NT2/D1 (cell line): ENCODE data around the gene PKP2.
"Not testable (repeated sequence)": the region's sequence is repeated elsewhere in the genome, so short reads cannot be mapped to it uniquely, and the experiment has no call there.

Experiments used
- DNase-seq: peaks from one replicate; pipeline ENCODE4 v3.0.0-alpha.2; 2011; ENCODE audit warnings: low read depth, low spot score
- H3K27me3 ChIP-seq: 2 replicates; pipeline ENCODE4 v1.6.0; 2011; ENCODE audit warnings: mild to moderate bottlenecking; ENCODE audit not compliant: insufficient read length, insufficient read depth
- H3K36me3 ChIP-seq: 2 replicates; pipeline ENCODE4 v1.6.1; 2011; ENCODE audit warnings: mild to moderate bottlenecking, low read length, mixed read lengths; ENCODE audit not compliant: insufficient read depth, insufficient read length
- H3K4me1 ChIP-seq: 2 replicates; pipeline ENCODE4 v1.5.1; 2011; ENCODE audit not compliant: insufficient read depth, insufficient read length
- H3K4me3 ChIP-seq: 2 replicates; pipeline ENCODE4 v1.5.1; 2011; ENCODE audit warnings: low read depth; ENCODE audit not compliant: insufficient read length
- H3K9ac ChIP-seq: 2 replicates; pipeline ENCODE4 v1.6.0; 2011; ENCODE audit warnings: low read depth; ENCODE audit not compliant: insufficient read length
- H3K9me3 ChIP-seq: 2 replicates; pipeline ENCODE4 v1.5.1; 2011; ENCODE audit warnings: mild to moderate bottlenecking, low read length; ENCODE audit not compliant: insufficient read depth
- SUZ12 ChIP-seq: IDR thresholded peaks from 2 replicates; pipeline ENCODE4 v1.6.1; 2011; ENCODE audit not compliant: insufficient read length, insufficient read depth; ENCODE audit errors: extremely low read depth
- YY1 ChIP-seq: IDR thresholded peaks from 2 replicates; pipeline ENCODE4 v1.6.1; 2011; ENCODE audit not compliant: insufficient read length, insufficient read depth
- ZNF274 ChIP-seq: IDR thresholded peaks from 2 replicates; pipeline ENCODE4 v1.6.1; 2011; ENCODE audit warnings: mild to moderate bottlenecking, low read depth, low read length

PKP2 gene

GRCh38 chr12:32877601-32878459 is 18.7 kb downstream of the PKP2 start:
- Histone ChIP-seq H3K9me3 (no peaks in the 10 kb centered on the region), H3K4me3 (no peak overlapping the region), H3K4me1 (no peaks in the 10 kb centered on the region), H3K9ac (no peak overlapping the region), H3K36me3 (peaks cover 46% of the 10 kb centered on the region), H3K27me3 (no peaks in the 10 kb centered on the region)
- no peak for TF ChIP-seq YY1
- TF ChIP-seq SUZ12: no peak
- no peak for TF ChIP-seq ZNF274
- no peak for DNase-seq

- Histone ChIP-seq H3K9me3 (no peaks in the 10 kb centered on the region), H3K4me3 (no peak overlapping the region), H3K27me3 (no peaks in the 10 kb centered on the region), H3K9ac (no peak overlapping the region), H3K36me3 (peaks cover 56% of the 10 kb centered on the region), H3K4me1 (no peaks in the 10 kb centered on the region)
- TF ChIP-seq SUZ12: no peak
- no peak for TF ChIP-seq YY1
- no peak for TF ChIP-seq ZNF274
- no peak for DNase-seq
Observed at GRCh38 chr12:32876004-32876403, 20.6 kb downstream of the PKP2 start.

- no peak overlapping the region for H3K4me3 ChIP-seq
- no peaks in the 10 kb centered on the region for H3K4me1 ChIP-seq
- no peaks in the 10 kb centered on the region for H3K9me3 ChIP-seq
- TF ChIP-seq YY1 (no peak), SUZ12 (no peak)
- H3K27me3 ChIP-seq: no peaks in the 10 kb centered on the region
- peaks cover 63% of the 10 kb centered on the region for H3K36me3 ChIP-seq
- H3K9ac ChIP-seq: no peak overlapping the region
- DNase-seq: no peak
Observed at GRCh38 chr12:32874975-32875374, 21.6 kb downstream of the PKP2 start.

- DNase-seq: no peak
- no peaks in the 10 kb centered on the region for H3K4me1 ChIP-seq
- no peak overlapping the region for H3K4me3 ChIP-seq
- TF ChIP-seq YY1 (no peak), SUZ12 (no peak)
- H3K27me3 ChIP-seq: no peaks in the 10 kb centered on the region
- no peak overlapping the region for H3K9ac ChIP-seq
- H3K36me3 ChIP-seq: peaks cover 68% of the 10 kb centered on the region
- no peaks in the 10 kb centered on the region for H3K9me3 ChIP-seq
Observed at GRCh38 chr12:32874078-32874477, 22.5 kb downstream of the PKP2 start.

- not testable (repeated sequence) for H3K27me3 ChIP-seq, H3K9ac ChIP-seq, H3K4me1 ChIP-seq, H3K4me3 ChIP-seq, H3K9me3 ChIP-seq, DNase-seq
- H3K36me3 ChIP-seq: peaks cover 69% of the 10 kb centered on the region
Observed at GRCh38 chr12:32872416-32872815, 24.2 kb downstream of the PKP2 start.

- Histone ChIP-seq H3K4me1 (no peaks in the 10 kb centered on the region), H3K36me3 (peaks cover 68% of the 10 kb centered on the region), H3K4me3 (no peak overlapping the region), H3K9ac (no peak overlapping the region), H3K27me3 (no peaks in the 10 kb centered on the region), H3K9me3 (no peaks in the 10 kb centered on the region)
- TF ChIP-seq YY1: no peak
- TF ChIP-seq ZNF274: no peak
- TF ChIP-seq SUZ12: no peak
- DNase-seq: no peak
Observed at GRCh38 chr12:32870716-32871115, 25.9 kb downstream of the PKP2 start.

- Histone ChIP-seq H3K36me3 (peaks cover 60% of the 10 kb centered on the region), H3K9ac (no peak overlapping the region), H3K9me3 (no peaks in the 10 kb centered on the region), H3K4me1 (no peaks in the 10 kb centered on the region), H3K27me3 (no peaks in the 10 kb centered on the region), H3K4me3 (no peak overlapping the region)
- TF ChIP-seq SUZ12: no peak
- TF ChIP-seq ZNF274: no peak
- no peak for TF ChIP-seq YY1
- no peak for DNase-seq
Observed at GRCh38 chr12:32868885-32869284, 27.7 kb downstream of the PKP2 start.
